Measurements from ENCODE around the gene DHX34.

DNA sequence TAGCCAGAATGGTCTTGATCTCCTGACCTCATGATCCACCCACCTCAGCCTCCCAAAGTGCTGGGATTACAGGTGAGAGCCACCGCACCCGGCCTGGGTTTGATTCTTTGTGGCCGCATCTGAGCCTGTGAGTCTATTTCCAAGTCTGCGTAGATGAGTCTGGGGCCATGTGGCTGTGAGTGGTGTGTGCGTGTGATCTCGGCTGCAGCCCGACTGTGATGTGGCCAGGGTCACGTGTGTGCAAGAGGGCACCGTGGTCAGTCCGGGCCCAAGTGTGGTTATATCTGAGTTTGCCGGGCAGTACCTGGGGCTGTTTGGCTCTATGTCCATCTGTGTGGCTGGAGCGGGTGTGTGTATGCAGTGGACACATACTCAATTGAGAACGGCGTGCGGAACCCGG is 64.8 kb downstream of the DHX34 start:
- TF ChIP-seq ZNF3 (CRISPR knock-in tag; IDR thresholded peaks at IDR 0.05), result no peak
- TF ChIP-seq EWSR1 (IDR thresholded peaks at IDR 0.05; ENCODE audit: borderline replicate concordance, low read depth, partially characterized antibody), result no peak
- TF ChIP-seq POLR2A (conservative IDR thresholded peaks at IDR 0.05), result no peak
- no peak for TF ChIP-seq PHF21A (IDR thresholded peaks at IDR 0.05; ENCODE audit: borderline replicate concordance, low read depth)
- no peak for TF ChIP-seq FIP1L1 (IDR thresholded peaks at IDR 0.05; ENCODE audit: low read depth, low read length, poor library complexity, severe bottlenecking)
- TF ChIP-seq NFIX (CRISPR knock-in tag; IDR thresholded peaks at IDR 0.05; ENCODE audit: low read depth), result no peak
- no peak for TF ChIP-seq ZFX (CRISPR knock-in tag; IDR thresholded peaks at IDR 0.05)
